HEK293T (cell line): Measurements from ENCODE around the gene SLC25A30.

Experiments
- ARNT ChIP-seq: fragments of 450-650 bp; IDR thresholded peaks from 2 replicates; pipeline ENCODE4 v1.6.1; 2017; ENCODE audit warnings: mild to moderate bottlenecking
- FOXK2 ChIP-seq: fragments of 450-650 bp; IDR thresholded peaks from 2 replicates; pipeline ENCODE4 v1.6.1; 2016; ENCODE audit warnings: mild to moderate bottlenecking
- FOXM1 ChIP-seq: fragments of 450-650 bp; IDR thresholded peaks from 2 replicates; pipeline ENCODE4 v1.6.1; 2017; ENCODE audit warnings: mild to moderate bottlenecking, borderline replicate concordance
- HDGF ChIP-seq: fragments of 450-650 bp; IDR thresholded peaks from 2 replicates; pipeline ENCODE4 v1.6.1; 2017; ENCODE audit warnings: antibody characterized with exemption, borderline replicate concordance
- TARDBP ChIP-seq: fragments of 450-650 bp; IDR thresholded peaks from 2 replicates; pipeline ENCODE4 v1.6.1; 2016

DNA sequence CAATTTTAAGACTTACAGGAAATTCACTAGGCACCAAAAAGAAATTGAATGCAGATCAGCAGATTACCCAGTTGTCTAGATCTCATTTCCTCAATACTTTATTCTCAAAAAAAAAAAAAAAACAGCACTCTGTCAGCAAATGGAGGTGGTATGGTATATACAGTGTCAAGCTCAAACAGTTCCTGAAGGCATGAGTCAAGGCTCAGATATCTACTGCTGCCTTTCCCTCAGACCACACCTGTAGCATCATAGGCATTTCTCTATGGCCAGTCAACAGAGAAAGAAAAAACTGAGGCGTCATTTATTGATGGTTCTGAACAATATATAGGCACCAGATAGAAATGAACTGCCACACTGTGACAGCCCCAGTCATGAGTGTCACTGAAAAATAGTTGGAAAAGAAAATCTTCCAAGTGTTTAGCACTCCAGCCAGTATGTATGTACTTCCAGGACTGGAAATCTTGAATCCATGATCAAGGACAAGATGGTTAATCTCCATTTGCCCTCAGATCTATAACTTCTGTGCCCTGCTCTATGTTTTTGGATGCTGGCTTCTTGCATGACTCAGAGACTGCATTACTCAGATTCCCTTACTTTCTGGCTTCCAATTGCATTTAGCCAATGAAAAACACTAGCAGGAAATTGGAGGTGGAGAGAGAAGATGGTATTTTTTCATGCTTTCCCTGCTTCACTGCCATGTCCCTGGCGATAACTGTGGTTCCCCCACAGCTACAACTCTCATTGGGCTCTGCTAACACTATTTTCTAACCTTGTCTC, 38.2 kb upstream of the SLC25A30 start:
- TF ChIP-seq HDGF, result no peak
- TF ChIP-seq ARNT, result no peak
- no peak for TF ChIP-seq FOXK2
- no peak for TF ChIP-seq TARDBP
- no peak for TF ChIP-seq FOXM1
